C1 segment of cervical spinal cord (tissue), 14 donors: ENCODE data around the gene PDLIM5.
A peak's percentile ranks its signal among the peaks of the same experiment; 100 is the strongest.
"Not testable (repeated sequence)": the region's sequence is repeated elsewhere in the genome, so short reads cannot be mapped to it uniquely, and the experiment has no call there.

Source experiments
- DNase-seq, 14 donors: peaks; one replicate each; lab custom pipeline; 2025; lab: John Stamatoyannopoulos, UW

PDLIM5 gene

DNA sequence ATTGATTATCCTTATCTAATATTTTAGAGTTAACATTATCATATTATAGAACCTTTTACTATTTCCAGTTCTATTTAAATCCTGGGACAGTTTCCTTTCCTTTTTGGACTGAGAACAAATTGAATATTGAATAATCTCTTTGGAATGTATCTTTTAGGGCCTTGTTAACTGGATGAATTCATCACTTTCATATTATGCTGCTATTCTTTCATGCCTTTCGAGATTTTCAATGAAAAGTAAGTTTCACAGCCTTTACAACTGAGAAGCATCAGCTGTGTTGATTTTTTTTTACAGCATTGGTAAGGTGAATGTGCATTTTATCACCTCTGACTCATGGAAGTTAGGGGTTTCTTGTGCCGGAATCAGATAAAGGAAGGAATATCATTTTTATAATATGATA is 39.6 kb downstream of the PDLIM5 start:
- DNase-seq = no peak

- no peak for DNase-seq
Observed at GRCh38 chr4:94495408-94495807, 43.7 kb downstream of the PDLIM5 start.

- DNase-seq = no peak
Observed at GRCh38 chr4:94497690-94498089, 45.9 kb downstream of the PDLIM5 start.

DNA sequence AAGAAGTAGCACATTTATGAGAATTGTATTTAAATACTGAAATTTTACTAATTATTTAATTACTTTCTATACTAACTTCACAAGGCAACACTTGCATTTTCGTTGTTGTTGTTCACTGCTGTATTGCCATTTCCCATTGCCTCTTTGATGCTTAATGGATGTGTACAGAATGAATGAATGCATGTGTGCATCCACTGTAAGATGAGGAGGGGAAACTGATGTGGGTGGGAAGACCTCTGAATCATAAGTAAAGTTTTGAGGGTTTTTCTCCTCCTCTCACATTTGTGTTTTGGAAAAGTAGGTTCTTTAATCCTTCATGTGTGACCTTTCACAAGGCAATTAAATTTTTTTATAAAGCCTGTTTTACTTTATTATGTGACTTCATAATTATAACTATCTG is 46.8 kb downstream of the PDLIM5 start:
- no peak for DNase-seq

GRCh38 chr4:94500685-94501084 is 48.9 kb downstream of the PDLIM5 start:
- DNase-seq = no peak

- no peak for DNase-seq
Observed at GRCh38 chr4:94504545-94504944, 52.8 kb downstream of the PDLIM5 start.

- DNase-seq = no peak
Observed at GRCh38 chr4:94506822-94507221, 55.1 kb downstream of the PDLIM5 start.

- no peak for DNase-seq
Observed at GRCh38 chr4:94507281-94507680, 55.5 kb downstream of the PDLIM5 start.

- peak in 1 of 14 donors; percentile 18 for DNase-seq
Observed at GRCh38 chr4:94507708-94508107, 56.0 kb downstream of the PDLIM5 start.

- DNase-seq = no peak
Observed at GRCh38 chr4:94508296-94508695, 56.6 kb downstream of the PDLIM5 start.

- DNase-seq = no peak
Observed at GRCh38 chr4:94508806-94509205, 57.1 kb downstream of the PDLIM5 start.

DNA sequence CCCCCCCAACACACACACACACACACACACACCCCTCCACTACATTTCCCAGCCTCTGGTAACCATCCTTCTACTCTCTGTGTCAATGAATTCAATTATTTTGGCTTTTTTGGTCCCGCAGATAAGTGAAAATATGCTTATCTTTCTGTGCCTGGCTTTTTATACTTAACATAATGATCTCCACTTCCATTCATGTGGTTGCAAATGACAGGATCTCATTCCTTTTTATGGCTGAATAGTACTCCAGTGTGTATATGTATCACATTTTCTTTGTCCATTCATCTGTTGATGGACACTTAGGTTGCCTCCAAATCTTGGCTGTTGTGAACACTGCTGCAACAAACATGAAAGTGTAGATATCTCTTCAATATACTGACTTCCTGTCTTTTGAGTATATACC is 59.8 kb downstream of the PDLIM5 start:
- no peak for DNase-seq

GRCh38 chr4:94513532-94513931 is 61.8 kb downstream of the PDLIM5 start:
- DNase-seq = not testable (repeated sequence)

- DNase-seq = no peak
Observed at GRCh38 chr4:94515365-94515764, 63.6 kb downstream of the PDLIM5 start.

DNA sequence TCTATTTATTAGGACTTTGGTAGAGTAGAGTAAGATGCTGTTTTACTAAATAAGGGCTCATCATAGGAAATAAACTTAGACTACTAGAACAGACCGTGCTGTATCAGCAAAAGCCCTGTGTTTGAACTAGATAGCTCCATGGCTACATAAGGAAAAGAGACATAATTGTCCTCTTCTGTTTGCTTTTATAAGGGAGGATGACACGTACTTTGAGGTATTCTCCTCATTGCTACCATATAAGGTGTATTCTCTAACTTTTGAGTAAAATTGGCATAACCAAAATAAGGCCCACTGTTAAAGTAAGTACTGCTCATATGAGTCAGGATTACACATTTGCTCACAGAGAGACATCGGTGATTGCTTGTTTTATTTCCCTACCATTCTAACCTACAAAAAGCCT is 64.3 kb downstream of the PDLIM5 start:
- DNase-seq = no peak

- DNase-seq = no peak
Observed at GRCh38 chr4:94516999-94517398, 65.3 kb downstream of the PDLIM5 start.

- no peak for DNase-seq
Observed at GRCh38 chr4:94517492-94517891, 65.8 kb downstream of the PDLIM5 start.

DNA sequence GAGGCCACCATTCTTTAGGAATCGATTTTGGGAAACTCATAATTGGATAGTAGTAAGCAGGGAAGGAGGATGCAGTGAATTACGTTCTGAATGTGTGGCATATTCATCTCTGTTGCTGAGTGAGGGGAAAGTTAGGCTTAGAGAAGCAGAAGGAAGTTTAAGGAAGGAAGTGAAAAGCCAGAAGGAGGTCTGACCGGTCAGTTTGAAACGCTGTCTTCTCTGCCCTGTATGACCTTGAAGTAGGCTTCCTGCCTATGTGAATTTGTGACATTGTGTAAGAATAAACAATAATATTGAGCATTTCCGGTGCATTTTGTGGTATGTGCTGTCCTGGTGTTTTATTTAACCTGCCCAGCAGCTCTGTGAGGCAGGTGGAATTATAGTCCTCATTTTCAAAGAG is 67.3 kb downstream of the PDLIM5 start:
- DNase-seq = no peak

DNA sequence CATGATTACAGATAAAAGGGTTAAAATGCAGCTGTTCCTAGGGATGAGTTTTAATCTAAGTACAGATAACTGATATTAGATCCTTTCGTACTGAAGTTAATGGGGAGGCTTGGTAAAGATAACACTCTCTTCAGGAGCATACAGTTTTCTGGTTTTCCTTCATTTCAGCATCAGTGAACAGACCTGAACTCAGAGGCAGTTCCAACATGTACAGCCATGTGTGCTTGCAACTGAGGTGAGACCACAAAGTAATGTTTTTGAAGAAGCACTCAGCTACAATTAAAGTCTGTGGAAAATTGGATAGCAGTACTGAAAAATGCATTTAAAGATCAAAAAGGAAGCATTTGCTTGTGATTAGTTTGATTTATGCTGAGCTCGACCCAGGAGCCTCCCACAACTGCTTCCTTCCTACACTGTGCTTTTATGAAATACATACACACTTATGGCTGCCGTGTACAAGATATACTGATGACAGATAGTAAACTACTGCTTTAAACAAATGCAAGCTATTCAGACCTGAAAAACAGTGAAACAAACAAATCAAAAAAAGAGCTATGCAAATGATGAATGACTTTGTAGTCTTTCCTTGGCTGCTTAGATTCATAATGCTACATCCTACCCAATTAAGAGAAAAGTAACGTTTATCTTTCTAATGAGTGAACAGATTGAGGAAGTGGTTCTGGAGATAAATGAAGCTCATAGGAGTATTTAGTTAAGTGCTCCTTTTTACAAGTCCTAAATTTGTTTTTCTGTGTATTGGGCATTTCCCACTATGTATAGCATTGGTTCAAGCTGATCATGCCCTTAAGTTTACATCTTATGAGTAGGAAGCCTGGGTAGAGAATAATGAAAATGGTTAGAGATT is 68.4 kb downstream of the PDLIM5 start:
- no peak for DNase-seq

DNA sequence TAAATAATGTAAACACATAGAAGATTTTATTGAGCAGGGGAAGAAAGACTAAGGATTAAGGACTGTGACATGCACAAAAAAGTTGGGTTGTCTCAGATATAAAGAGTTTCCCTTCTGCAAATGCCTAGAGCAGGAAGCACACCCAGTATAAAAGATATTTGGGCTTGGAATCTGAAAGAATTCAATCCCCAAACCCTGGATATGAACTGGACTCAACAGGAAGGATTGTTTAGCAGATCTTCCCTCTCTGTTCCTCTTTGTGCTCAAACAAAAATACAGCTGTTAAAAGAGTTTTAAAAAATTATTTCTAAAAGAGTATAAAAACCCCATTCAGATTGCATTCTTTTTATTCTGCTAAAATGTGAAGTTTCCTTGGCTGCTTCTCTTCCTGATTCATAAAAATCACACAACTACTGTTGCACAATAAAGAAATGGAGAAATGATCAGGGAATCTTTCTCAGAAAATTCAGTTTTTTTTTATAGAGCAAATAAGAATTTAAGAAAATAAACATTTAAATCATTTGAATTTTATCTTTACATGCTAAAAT is 71.4 kb downstream of the PDLIM5 start:
- no peak for DNase-seq

- DNase-seq = no peak
Observed at GRCh38 chr4:94523617-94524016, 71.9 kb downstream of the PDLIM5 start.

- DNase-seq = no peak
Observed at GRCh38 chr4:94525993-94526728, 74.4 kb downstream of the PDLIM5 start.
